Activated CD4-positive, alpha-beta T cell treated with anti-CD3 and anti-CD28 coated beads, Interleukin-2, amount 10 ng/mL, durations not matched to agents 24 days and 14 days (primary cell): ENCODE results near the gene SCARB2. TPM values are rescaled to one million over a fixed set of nuclear protein-coding genes. Genes with fewer than 3 reads are reported as not detected.

Experiments
- DNase-seq: peaks from one replicate; pipeline ENCODE4 v3.0.0; 2022
- H3K27ac Mint-ChIP-seq: one replicate; pipeline ENCODE4 v1.8.0; 2022; ENCODE audit warnings: mild to moderate bottlenecking, mixed read lengths
- H3K27me3 Mint-ChIP-seq: one replicate; pipeline ENCODE4 v1.8.0; 2022; ENCODE audit warnings: mixed read lengths
- H3K36me3 Mint-ChIP-seq: one replicate; pipeline ENCODE4 v1.8.0; 2022; ENCODE audit warnings: low read depth, mild to moderate bottlenecking, mixed read lengths
- H3K4me1 Mint-ChIP-seq: one replicate; pipeline ENCODE4 v1.8.0; 2021; ENCODE audit warnings: mixed read lengths
- H3K4me3 Mint-ChIP-seq: one replicate; pipeline ENCODE4 v1.8.0; 2022; ENCODE audit warnings: mild to moderate bottlenecking, moderate library complexity, mixed read lengths
- H3K9me3 Mint-ChIP-seq: one replicate; pipeline ENCODE4 v1.8.0; 2021; ENCODE audit warnings: mixed read lengths
- intact Hi-C: fragments of 100-400 bp; cut with micrococcal nuclease; formaldehyde crosslinking; loops from one replicate; pipeline ENCODE4 v1.15.1; 2023
- total RNA-seq: library from RNA; stranded (reverse); gene quantifications from 2 replicates; pipeline ENCODE4 v1.2.3, GENCODE V29; 2022

SCARB2 gene
- total RNA-seq, 1 donor from 2014 or later = 1.7 TPM

DNA sequence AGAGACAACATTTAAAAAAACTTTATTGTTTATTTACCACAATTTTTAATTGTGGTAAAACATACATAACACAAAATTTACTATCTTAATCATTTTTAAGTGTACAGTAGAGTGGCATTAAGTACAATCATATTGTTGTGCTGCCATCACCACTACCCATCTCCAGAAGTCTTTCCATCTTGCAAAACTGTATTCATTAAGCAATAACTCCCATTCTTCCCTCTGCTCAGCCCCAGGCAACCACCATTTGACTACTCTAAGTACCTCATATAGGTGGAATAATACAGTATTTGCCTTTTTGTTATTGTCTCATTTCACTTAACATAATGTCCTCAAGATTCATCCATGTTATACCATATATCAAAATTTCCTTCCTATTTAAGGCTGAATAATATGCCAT, 25.1 kb upstream of the SCARB2 start:
- peaks cover 10% of the 10 kb centered on the region for H3K9me3 Mint-ChIP-seq
- H3K27me3 Mint-ChIP-seq = peaks cover 14% of the 10 kb centered on the region
- H3K4me3 Mint-ChIP-seq = no peak overlapping the region
- H3K4me1 Mint-ChIP-seq = no peaks in the 10 kb centered on the region
- H3K36me3 Mint-ChIP-seq = no peaks in the 10 kb centered on the region
- DNase-seq = no peak
- intact Hi-C loops = no loop called here
- no peak overlapping the region for H3K27ac Mint-ChIP-seq

DNA sequence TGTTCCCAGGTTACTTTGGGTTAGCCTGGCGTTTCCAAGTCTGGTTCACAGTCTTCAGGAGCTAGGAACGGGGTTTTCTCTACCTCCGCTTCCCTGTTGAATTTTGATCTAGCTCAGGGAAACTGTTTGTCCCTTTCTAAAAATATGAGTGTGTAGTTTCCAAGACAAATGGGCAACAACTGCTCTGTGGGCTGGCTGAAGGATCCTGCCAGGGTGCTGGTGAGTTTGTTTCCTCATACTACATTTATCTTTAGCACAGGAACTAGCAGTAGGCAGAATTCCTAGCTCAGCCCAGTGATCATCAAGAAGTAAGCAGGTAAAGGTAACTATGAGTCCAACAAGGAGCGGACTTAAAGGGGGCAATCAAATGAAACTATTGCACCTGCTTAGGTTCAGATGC, 24.6 kb upstream of the SCARB2 start:
- no peak overlapping the region for H3K4me3 Mint-ChIP-seq
- H3K4me1 Mint-ChIP-seq = no peaks in the 10 kb centered on the region
- intact Hi-C loops = no loop called here
- no peak overlapping the region for H3K27ac Mint-ChIP-seq
- H3K27me3 Mint-ChIP-seq = peaks cover 15% of the 10 kb centered on the region
- DNase-seq = no peak
- peaks cover 10% of the 10 kb centered on the region for H3K9me3 Mint-ChIP-seq
- H3K36me3 Mint-ChIP-seq = no peaks in the 10 kb centered on the region

DNA sequence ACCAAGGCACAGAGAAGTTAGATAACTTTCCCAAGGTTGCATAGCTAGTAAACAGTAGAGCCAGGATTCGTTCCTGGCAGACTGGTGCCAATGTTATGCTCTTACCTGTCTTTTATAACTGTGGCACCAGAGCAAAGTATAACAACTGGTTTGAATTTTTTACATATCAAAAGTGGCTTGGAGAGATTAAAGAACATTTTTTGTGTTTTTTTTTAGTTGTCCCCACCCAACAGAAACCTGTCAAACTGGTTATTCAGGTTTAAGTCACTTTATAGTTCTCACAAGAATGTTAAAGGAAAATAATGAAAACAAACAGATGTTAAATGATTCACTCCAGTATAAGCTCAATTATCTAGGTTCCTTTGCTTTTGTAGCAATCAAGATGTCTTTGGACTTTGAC, 22.3 kb upstream of the SCARB2 start:
- peaks cover 7% of the 10 kb centered on the region for H3K9me3 Mint-ChIP-seq
- no peaks in the 10 kb centered on the region for H3K4me1 Mint-ChIP-seq
- DNase-seq = no peak
- intact Hi-C loops = no loop called here
- H3K27ac Mint-ChIP-seq = no peak overlapping the region
- H3K36me3 Mint-ChIP-seq = no peaks in the 10 kb centered on the region
- H3K27me3 Mint-ChIP-seq = peaks cover 10% of the 10 kb centered on the region
- H3K4me3 Mint-ChIP-seq = no peak overlapping the region

DNA sequence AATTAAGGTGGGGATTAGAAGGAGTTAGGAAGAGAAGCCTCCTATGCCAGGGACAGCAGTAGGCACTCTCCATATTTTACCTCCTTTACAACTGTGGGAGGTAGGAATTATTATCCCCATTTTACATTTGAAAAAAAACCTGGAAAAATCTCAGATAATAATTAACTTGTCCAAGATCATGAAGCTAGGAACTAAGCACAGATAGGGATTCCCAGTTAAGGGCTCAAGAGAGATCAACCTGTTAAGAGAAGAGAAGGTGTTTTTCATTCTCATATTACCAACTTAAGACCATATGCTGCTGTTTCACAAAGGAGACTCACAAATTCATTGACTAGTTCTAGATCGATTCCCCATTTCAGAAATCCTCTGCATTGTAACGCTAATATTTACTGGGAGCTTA, 21.8 kb upstream of the SCARB2 start:
- peaks cover 5% of the 10 kb centered on the region for H3K27me3 Mint-ChIP-seq
- no peak overlapping the region for H3K27ac Mint-ChIP-seq
- no peak for DNase-seq
- H3K4me1 Mint-ChIP-seq = no peaks in the 10 kb centered on the region
- no peak overlapping the region for H3K4me3 Mint-ChIP-seq
- no peaks in the 10 kb centered on the region for H3K36me3 Mint-ChIP-seq
- H3K9me3 Mint-ChIP-seq = peaks cover 7% of the 10 kb centered on the region
- intact Hi-C loops = no loop called here

DNA sequence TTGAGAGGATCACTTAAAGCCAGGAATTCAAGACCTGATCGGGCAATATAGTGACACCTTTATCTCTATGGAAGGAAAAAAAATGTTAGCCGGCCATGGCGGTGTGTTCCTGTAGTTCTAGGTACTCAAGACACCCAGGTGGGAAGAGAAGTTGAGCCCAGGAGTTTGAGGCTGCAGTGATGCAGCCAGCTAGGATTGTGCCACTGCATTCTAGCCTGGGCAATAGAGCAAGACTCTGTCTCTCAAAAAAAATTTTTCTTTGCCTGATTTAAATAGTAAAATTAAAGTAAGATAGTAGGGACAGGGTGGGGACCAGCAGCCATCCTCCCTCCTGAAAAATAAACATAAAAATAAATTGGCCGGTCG, 21.0 kb upstream of the SCARB2 start:
- Mint-ChIP-seq H3K36me3 (no peaks in the 10 kb centered on the region), H3K4me3 (no peak overlapping the region), H3K9me3 (peaks cover 7% of the 10 kb centered on the region), H3K27ac (no peak overlapping the region), H3K27me3 (peaks cover 5% of the 10 kb centered on the region), H3K4me1 (no peaks in the 10 kb centered on the region)
- intact Hi-C loops = no loop called here
- DNase-seq = no peak

DNA sequence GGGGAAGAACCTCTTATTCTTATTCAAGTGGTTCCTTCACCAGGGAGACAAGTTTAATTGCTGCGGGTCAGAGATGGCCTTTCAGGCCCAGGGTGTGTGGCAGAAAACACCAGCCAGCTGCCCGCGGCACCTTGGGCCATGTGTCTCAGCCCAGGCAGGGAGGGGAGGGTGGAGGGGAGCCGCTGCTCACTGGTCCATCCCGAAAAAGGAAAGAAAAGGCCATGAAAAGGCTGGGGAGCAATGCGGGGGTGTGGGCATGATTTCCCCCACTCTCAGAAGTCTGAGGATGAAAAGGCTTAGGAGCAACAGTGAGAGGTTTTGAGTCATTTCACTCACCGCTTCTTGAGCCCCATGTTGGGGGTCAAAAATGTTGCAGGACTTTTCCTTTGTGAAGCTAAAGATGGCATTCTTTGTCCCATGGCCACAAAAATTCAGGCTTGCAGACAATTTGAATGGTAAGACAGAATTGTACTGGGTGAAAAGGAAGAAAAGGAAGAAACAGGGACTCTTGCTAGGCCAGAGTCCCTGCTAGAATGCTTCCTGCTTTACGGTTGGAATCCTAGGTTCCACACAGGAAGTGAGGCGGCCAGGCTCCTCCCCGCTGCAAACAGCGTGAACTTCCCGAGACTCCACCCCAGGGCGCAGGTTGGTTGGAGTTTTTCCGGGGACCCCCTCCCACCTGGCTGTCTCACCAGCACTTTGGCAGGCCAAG, 20.5 kb upstream of the SCARB2 start:
- Mint-ChIP-seq H3K27ac (no peak overlapping the region), H3K9me3 (peaks cover 11% of the 10 kb centered on the region), H3K27me3 (peaks cover 9% of the 10 kb centered on the region), H3K4me3 (no peak overlapping the region), H3K4me1 (no peaks in the 10 kb centered on the region), H3K36me3 (no peaks in the 10 kb centered on the region)
- intact Hi-C loops = no loop called here
- no peak for DNase-seq

DNA sequence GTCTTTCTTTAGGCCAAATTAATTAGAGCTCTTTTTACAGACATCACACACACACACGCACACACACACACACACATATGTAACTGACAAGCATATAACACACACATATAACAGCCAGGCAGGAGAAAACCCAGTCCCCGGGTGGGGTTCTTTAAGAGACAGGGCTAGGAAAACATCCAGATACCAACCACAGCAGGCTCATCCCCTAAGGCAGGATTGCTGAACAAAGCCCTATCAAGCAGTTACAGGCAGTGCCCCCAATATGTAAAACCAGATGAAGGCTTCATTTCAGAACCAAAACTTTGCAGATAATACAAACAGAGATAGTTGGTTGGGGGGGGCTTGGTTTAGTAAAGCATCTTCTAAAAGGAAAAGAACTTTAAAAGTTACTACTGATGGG, 19.9 kb upstream of the SCARB2 start:
- no peak for DNase-seq
- Mint-ChIP-seq H3K9me3 (peaks cover 10% of the 10 kb centered on the region), H3K36me3 (no peaks in the 10 kb centered on the region), H3K4me1 (no peaks in the 10 kb centered on the region), H3K27me3 (peaks cover 12% of the 10 kb centered on the region), H3K27ac (no peak overlapping the region), H3K4me3 (no peak overlapping the region)
- intact Hi-C loops = no loop called here

DNA sequence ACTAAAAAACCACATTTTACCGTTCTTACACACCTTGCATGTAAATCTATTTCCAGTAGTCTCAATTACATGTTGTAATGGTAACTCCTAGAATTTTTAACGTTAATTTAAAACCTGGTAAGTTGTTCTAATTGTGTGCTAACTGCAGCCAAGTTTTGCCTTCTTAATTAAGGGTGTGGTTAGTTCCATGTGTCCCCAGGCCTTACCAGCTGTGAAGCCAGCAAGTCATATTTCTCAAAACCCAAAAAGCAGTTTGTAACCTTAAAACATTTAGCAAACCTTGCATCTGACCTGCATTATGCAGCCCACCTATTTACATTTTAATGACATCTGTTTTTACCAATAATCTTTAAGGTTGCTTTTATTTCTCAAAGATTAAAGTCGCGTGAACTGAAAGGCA, 19.5 kb upstream of the SCARB2 start:
- H3K27me3 Mint-ChIP-seq = peaks cover 12% of the 10 kb centered on the region
- H3K27ac Mint-ChIP-seq = no peak overlapping the region
- H3K9me3 Mint-ChIP-seq = peaks cover 10% of the 10 kb centered on the region
- no peak overlapping the region for H3K4me3 Mint-ChIP-seq
- H3K4me1 Mint-ChIP-seq = no peaks in the 10 kb centered on the region
- H3K36me3 Mint-ChIP-seq = no peaks in the 10 kb centered on the region
- intact Hi-C loops = no loop called here
- no peak for DNase-seq

DNA sequence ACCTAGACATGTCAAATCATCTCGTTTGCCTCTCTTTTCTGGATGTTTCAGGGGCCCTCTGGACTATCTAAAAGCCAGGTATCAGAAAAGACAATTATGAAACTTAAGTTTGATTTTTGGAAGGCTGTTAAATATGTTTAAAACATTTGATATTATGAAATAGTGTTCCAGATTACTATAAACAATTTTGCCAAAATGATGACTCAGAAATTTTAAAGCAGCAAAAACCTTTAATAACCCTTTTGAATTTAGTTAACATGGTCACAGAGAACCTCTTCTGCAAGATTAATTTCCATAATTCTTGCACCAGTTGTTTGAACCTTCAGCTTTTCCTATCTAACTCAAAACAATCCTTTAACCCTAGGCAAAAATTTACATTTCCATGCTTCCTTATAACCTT, 19.1 kb upstream of the SCARB2 start:
- intact Hi-C loops = no loop called here
- Mint-ChIP-seq H3K9me3 (peaks cover 12% of the 10 kb centered on the region), H3K4me3 (no peak overlapping the region), H3K4me1 (no peaks in the 10 kb centered on the region), H3K27me3 (peaks cover 13% of the 10 kb centered on the region), H3K36me3 (no peaks in the 10 kb centered on the region), H3K27ac (no peak overlapping the region)
- DNase-seq = no peak

DNA sequence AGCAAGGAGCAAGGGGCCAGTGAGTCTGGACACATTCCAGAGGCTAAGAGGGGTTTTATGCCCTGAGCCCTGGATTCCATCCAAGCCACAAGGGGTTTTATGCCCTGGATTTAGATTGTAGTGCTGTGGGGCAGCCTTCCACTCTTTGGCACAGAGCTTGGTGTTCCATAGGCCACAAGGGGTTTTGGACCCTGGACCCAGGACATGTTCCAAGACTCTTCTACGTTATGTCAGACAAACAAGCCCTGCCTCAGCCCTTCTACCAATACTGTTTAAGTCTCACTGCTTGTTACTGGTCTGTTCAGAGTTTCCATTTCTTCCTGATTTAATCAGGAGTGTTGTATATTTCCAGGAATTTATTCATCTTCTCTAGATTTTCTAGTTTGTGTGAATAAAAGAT, 12.8 kb upstream of the SCARB2 start:
- peaks cover 12% of the 10 kb centered on the region for H3K9me3 Mint-ChIP-seq
- no peaks in the 10 kb centered on the region for H3K36me3 Mint-ChIP-seq
- H3K27ac Mint-ChIP-seq = no peak overlapping the region
- peaks cover 19% of the 10 kb centered on the region for H3K27me3 Mint-ChIP-seq
- intact Hi-C loops = no loop called here
- H3K4me1 Mint-ChIP-seq = no peaks in the 10 kb centered on the region
- H3K4me3 Mint-ChIP-seq = no peak overlapping the region
- DNase-seq = no peak

DNA sequence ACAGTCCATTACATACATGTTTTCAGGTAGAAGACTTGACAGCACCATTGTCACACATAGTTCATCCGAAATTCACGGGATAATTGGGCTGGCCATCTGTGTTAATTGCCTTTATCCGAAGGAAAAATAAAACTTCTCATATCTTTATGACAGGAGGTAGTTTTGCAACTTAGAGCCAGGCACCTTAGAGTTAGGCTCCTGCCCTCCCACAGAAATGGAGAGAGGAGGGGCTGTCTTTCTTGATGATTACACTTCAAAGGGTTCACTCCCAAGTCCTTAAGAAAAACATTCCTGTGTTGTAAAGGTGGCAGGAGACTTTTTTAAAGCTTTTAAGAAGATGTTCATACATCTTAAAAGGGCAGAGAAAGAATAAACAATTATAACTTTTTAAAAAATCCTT, 10.5 kb upstream of the SCARB2 start:
- peaks cover 2% of the 10 kb centered on the region for H3K4me1 Mint-ChIP-seq
- no peaks in the 10 kb centered on the region for H3K36me3 Mint-ChIP-seq

DNA sequence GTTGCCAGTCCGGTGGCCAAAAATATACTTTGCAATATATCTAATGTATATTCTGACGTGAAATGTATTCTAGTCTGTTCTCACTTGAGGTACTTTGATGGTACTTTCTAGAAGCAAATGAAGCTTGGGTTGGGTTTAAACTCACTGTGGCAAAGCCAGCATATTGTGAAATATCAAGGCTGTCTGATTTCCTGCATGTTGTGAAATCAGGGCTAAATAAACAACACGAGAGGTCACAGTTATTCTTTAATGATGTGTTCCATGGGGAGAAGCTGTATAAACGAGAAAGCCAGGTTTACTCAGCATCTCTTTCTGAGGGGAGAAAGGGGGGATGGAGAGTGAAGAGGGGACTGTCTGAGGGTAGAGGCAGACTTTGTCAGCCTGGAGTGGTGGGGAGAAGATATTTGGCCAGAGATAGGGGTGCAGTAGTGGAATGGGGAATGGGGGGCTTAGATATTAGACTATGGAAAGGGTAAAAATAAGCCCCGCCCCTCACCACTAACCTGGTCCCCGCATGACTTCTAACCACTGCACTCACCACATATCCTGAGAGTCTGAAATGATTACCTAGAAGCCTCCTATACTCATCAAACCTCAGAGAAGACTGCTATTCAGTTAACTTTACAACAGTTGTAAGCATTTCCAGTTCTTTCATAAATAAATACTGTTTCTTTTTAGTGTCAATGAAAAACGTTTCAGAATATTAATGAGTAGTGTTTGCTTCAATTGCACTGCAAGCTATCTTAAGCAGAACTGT, 5.9 kb upstream of the SCARB2 start:
- intact Hi-C loops = no loop called here
- no peak for DNase-seq
- Mint-ChIP-seq H3K4me3 (no peak overlapping the region), H3K36me3 (no peaks in the 10 kb centered on the region), H3K27ac (no peak overlapping the region), H3K4me1 (peaks cover 5% of the 10 kb centered on the region), H3K9me3 (no peaks in the 10 kb centered on the region), H3K27me3 (peaks cover 34% of the 10 kb centered on the region)

More for the DNA sequence above, 10.5 kb upstream of the SCARB2 start:
- Mint-ChIP-seq H3K27ac (no peak overlapping the region), H3K9me3 (peaks cover 8% of the 10 kb centered on the region), H3K4me3 (no peak overlapping the region), H3K27me3 (peaks cover 19% of the 10 kb centered on the region)
- intact Hi-C loops = no loop called here
- DNase-seq = no peak

DNA sequence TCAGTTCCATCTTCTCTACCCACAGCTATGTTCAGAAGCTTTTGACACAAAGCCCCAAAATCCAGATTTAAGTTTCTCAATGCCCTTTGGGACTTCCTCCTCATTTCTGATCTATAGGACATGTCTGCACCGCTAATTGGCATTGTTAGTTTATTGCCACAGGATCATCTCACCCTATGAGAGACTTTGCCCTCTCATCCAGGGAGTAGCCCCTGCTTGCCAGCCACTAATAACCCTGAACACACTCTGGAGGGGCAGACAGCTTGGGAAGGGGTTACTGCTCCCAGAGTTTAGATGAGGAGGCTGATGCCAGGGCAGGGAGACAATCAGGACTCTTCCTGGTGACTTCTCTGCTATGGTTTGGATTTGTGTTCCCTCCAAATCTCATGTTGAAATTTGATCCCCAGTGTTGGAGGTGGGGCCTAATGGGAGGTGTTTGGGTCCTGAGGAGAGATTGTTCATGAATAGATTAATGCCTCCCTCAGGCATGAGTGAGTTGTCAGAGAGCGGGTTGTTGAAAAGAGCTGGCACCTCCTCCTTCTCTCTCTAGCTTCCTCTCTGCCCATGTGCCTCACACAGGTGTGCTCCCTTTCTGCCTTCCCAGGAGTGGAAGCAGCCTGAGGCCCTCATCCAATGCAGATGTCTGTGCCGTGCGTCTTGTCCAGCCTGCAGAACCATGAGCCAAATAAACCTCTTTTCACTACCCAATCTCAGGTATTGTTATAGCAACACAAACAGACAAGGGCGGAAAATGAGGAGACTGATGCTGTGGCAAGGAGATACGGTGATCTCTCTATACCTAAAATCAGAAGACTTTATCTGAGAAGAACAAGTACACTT, 3.6 kb upstream of the SCARB2 start:
- Mint-ChIP-seq H3K9me3 (peaks cover 4% of the 10 kb centered on the region), H3K36me3 (no peaks in the 10 kb centered on the region), H3K27me3 (peaks cover 36% of the 10 kb centered on the region), H3K27ac (no peak overlapping the region), H3K4me3 (no peak overlapping the region), H3K4me1 (peaks cover 20% of the 10 kb centered on the region)
- no peak for DNase-seq
- intact Hi-C loops = no loop called here

DNA sequence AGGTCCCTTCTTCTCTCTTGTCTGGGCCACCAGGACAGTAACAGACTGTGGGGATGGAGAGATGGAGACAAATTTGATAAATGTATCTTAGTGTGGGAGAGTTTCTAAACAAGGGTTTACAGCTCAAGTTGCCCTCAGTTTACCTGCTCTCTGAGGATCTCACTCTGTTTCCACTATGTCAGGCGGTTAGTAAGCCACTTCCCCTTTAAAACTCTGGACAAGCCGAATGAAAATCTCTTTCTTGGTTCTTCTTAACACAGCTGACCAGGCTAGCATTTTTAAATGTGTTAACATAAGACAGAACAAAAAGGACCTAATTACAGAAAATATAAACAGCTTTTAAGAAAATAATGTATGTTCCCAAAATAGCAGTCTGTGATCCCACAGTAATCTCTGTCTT, 2.9 kb upstream of the SCARB2 start:
- H3K4me1 Mint-ChIP-seq = peaks cover 23% of the 10 kb centered on the region
- intact Hi-C loops = no loop called here
- H3K27ac Mint-ChIP-seq = no peak overlapping the region
- H3K36me3 Mint-ChIP-seq = no peaks in the 10 kb centered on the region
- no peak for DNase-seq
- no peak overlapping the region for H3K4me3 Mint-ChIP-seq
- peaks cover 4% of the 10 kb centered on the region for H3K9me3 Mint-ChIP-seq
- H3K27me3 Mint-ChIP-seq = peaks cover 36% of the 10 kb centered on the region
